ENCODE measurements around the gene SLC27A6.

- TF ChIP-seq CTCF (IDR thresholded peaks at IDR 0.05) = no peak
- no peak for TF ChIP-seq POLR2A (IDR thresholded peaks at IDR 0.05)
Measured at GRCh38 chr5:129003232-129003631, 37.9 kb downstream of the SLC27A6 start.

Measured in Peyer's patch (tissue), 4 donors.